GM10847 (cell line): ENCODE results near the gene MAP3K9.

Experiments used
- POLR2A ChIP-seq: IDR thresholded peaks from 2 replicates; pipeline ENCODE4 v1.6.1; 2011; ENCODE audit not compliant: insufficient read length; ENCODE audit errors: extremely low read depth

The MAP3K9 gene

DNA sequence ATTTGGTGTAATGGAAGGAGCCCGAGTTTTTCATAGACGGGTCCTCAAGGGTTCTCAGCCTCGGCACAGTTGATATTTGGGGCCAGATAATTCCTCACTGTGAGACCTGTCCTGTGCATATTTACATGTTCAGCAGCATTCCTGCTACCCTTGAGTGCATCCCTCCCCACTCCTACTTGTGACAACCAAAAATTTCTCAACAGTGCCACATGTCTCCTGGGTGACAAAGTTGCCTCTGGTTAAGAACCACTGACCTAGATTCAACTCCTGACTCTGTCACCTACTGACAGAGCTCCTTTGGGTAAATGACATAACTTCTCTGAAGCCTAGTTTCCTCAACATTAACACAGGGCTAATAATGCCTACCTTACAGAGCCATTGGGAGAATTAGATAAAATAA lies 107.2 kb downstream of the MAP3K9 start:
- TF ChIP-seq POLR2A, result no peak

DNA sequence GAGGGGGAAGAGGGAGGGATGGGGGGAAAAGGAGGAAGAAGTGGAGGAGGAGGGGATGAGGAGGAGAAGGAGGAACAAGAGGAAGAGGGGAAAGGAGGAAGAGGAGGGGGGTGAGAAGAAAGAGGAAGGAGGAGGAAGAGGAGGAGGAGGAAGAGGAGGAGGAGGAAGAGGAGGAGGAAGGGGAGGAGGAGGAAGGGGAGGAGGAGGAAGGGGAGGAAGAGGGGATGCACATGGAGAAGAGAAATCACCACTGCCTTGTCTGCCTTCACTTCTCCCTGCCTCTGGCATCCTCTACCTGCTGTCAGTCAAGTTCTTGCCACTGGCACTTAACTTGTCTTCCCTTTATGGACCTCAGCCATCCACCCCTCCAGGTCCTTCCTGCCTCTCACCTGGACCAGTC lies 107.7 kb downstream of the MAP3K9 start:
- no peak for TF ChIP-seq POLR2A

DNA sequence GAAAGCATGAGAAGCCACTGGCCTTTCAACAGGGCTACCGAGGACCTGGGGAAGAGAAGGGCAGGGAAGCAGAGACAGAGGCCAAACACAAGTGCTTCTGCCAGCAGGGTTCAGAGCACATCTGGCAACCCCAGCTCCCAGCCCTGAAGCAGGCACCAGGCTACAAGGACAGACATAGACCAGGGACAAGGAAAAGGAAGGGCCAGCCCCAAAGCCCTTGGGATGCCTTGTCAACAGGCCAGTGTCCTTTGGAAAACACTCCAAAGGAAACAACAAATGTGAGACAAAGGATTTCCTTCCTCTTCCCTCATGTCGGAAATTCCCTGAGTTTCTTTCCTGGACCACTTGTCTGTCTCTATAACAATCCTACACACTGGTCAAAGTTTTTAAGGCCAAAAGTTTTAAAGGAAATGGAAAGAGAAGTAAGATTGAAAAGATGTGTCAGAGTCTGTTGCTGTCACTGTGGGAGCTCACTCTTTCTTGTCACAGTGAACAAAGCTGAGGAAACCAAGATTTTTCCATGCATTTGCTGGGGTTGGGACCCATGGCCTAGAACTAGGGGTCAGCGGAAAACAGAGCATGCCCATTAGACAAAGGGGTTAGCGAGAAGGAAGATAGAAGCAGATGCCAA lies 108.2 kb downstream of the MAP3K9 start:
- TF ChIP-seq POLR2A, result no peak

DNA sequence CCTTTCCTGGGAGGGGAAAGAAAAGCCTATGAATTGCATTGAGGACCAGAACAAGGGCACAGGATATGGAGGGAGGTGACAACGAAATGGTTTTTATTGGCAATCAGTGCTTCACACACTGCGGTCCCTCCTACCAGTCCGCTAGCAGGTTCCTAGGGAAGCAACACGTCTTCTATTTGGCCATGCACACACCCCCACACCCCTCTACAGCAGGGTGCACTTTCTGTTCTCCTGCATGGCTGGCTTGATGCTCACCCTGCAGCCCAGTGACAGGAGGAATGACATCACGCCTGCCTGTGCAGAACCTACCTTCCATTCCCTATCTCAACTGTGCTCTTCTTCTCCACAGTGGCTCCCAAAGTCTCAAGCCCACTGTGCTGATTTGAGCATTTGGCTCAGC lies 109.7 kb downstream of the MAP3K9 start:
- no peak for TF ChIP-seq POLR2A

- TF ChIP-seq POLR2A, result no peak
Measured at GRCh38 chr14:70698288-70698687, 111.0 kb downstream of the MAP3K9 start.

- TF ChIP-seq POLR2A, result no peak
Measured at GRCh38 chr14:70697701-70698100, 111.6 kb downstream of the MAP3K9 start.

- no peak for TF ChIP-seq POLR2A
Measured at GRCh38 chr14:70696026-70696425, 113.3 kb downstream of the MAP3K9 start.

DNA sequence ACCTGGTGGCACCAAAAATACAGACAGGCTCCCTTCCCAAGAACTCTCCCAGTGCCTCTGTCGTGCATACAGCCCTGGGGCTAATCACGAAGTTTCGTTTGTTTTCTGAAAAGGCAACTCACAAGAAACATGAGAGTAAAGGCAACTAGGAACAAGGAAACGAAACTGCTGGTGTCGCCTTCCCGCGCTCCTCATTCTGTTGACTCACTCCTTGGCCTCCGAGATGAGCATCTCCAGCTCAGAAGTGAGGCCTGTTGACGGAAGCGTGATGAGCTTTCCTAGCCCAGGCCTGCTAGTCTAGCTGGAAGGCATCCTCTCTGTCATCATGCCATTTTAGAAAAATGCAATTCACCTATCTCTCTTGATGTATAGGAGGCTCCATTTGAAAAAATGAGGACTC lies 117.1 kb downstream of the MAP3K9 start:
- TF ChIP-seq POLR2A, result no peak

- no peak for TF ChIP-seq POLR2A
Measured at GRCh38 chr14:70685474-70686197, 123.7 kb downstream of the MAP3K9 start.

DNA sequence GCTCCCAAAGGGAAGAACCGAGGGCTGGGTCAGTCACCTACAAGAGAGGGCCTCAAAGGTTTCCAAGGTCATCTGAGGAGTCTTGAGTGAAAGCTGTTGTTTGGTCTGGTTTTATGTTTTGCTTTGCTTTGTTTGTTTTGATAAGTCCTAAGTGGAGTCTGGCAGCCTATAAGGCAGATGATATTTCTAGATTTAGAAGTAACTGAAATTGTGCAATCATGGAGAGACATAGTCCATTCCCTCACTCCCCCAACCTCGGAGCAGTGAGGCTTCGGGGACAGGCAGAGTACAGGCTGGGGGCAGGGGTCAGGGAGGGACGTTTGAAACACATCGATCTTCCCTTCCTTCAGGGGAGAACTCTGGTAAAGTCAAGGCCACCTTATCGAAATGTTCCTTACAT lies 125.3 kb downstream of the MAP3K9 start:
- TF ChIP-seq POLR2A, result no peak

GRCh38 chr14:70680748-70681147 lies 128.6 kb downstream of the MAP3K9 start:
- no peak for TF ChIP-seq POLR2A

GRCh38 chr14:70677341-70677740 lies 132.0 kb downstream of the MAP3K9 start:
- no peak for TF ChIP-seq POLR2A
